CD4-positive, CD25-positive, alpha-beta regulatory T cell (primary cell): ENCODE results near the gene DGAT2L6. TPM values are rescaled to one million over a fixed set of nuclear protein-coding genes. Genes with fewer than 3 reads are reported as not detected.

Experiments used
- polyA plus RNA-seq, 4 donors: library from polyadenylated mRNA; unstranded; fragments of 300-500 nt; fragmentation: Illumina TruSeq; gene quantifications; one replicate each; pipeline ENCODE4 v1.2.3, GENCODE V29; 2021
- total RNA-seq: library from RNA; stranded (reverse); gene quantifications from one replicate; pipeline ENCODE4 v1.2.3, GENCODE V29; 2022

The DGAT2L6 gene
- total and polyA plus RNA-seq, 5 donors from 2014 or later = not detected

Other genes with a start within 250 kb of the DGAT2L6 start
- not detected for gene AWAT2, start 127.5 kb upstream of the DGAT2L6 start, total RNA-seq
- gene AWAT2, start 127.5 kb upstream of the DGAT2L6 start, polyA plus RNA-seq = not detected
- not detected for gene OTUD6A, start 115.0 kb upstream of the DGAT2L6 start, total RNA-seq
- gene OTUD6A, start 115.0 kb upstream of the DGAT2L6 start, polyA plus RNA-seq = not detected
- 64.0 TPM for gene IGBP1, start 44.0 kb upstream of the DGAT2L6 start, total RNA-seq
- 10 to 100 TPM; 75.9 to 91.3 (median 81.6) TPM for gene IGBP1, start 44.0 kb upstream of the DGAT2L6 start, polyA plus RNA-seq
- gene AWAT1, start 57.2 kb downstream of the DGAT2L6 start, total RNA-seq = not detected
- not detected for gene AWAT1, start 57.2 kb downstream of the DGAT2L6 start, polyA plus RNA-seq
- 0.39 TPM for gene P2RY4, start 82.7 kb downstream of the DGAT2L6 start, total RNA-seq
- gene P2RY4, start 82.7 kb downstream of the DGAT2L6 start, polyA plus RNA-seq = not detected
- gene ARR3, start 90.9 kb downstream of the DGAT2L6 start, total RNA-seq = not detected
- gene ARR3, start 90.9 kb downstream of the DGAT2L6 start, polyA plus RNA-seq = not detected
- not detected for gene RAB41, start 104.7 kb downstream of the DGAT2L6 start, total RNA-seq
- gene RAB41, start 104.7 kb downstream of the DGAT2L6 start, polyA plus RNA-seq = under 1 TPM in 1 of 4 donors, not detected in 3; 0.37 TPM
- gene PDZD11, start 112.4 kb downstream of the DGAT2L6 start, total RNA-seq = 18.7 TPM
- 10 to 100 TPM; 53.7 to 84.3 (median 64.4) TPM for gene PDZD11, start 112.4 kb downstream of the DGAT2L6 start, polyA plus RNA-seq
- gene KIF4A, start 112.6 kb downstream of the DGAT2L6 start, total RNA-seq = 0.42 TPM
- 1 to 10 TPM in 1 of 4 donors, under 1 TPM in 3; 0.34 to 1.2 (median 0.55) TPM for gene KIF4A, start 112.6 kb downstream of the DGAT2L6 start, polyA plus RNA-seq
- not detected for gene GDPD2, start 245.8 kb downstream of the DGAT2L6 start, total RNA-seq
- not detected for gene GDPD2, start 245.8 kb downstream of the DGAT2L6 start, polyA plus RNA-seq